ENCODE data around the gene NFKB2. TPM values are rescaled to one million over a fixed set of nuclear protein-coding genes. Genes with fewer than 3 reads are reported as not detected.

The NFKB2 gene
- total and polyA plus RNA-seq, 2 of the 8 experiments (the other 6 are each of a cell fraction or from before 2014, with no cell fraction given), result 20.4 to 31.4 TPM

DNA sequence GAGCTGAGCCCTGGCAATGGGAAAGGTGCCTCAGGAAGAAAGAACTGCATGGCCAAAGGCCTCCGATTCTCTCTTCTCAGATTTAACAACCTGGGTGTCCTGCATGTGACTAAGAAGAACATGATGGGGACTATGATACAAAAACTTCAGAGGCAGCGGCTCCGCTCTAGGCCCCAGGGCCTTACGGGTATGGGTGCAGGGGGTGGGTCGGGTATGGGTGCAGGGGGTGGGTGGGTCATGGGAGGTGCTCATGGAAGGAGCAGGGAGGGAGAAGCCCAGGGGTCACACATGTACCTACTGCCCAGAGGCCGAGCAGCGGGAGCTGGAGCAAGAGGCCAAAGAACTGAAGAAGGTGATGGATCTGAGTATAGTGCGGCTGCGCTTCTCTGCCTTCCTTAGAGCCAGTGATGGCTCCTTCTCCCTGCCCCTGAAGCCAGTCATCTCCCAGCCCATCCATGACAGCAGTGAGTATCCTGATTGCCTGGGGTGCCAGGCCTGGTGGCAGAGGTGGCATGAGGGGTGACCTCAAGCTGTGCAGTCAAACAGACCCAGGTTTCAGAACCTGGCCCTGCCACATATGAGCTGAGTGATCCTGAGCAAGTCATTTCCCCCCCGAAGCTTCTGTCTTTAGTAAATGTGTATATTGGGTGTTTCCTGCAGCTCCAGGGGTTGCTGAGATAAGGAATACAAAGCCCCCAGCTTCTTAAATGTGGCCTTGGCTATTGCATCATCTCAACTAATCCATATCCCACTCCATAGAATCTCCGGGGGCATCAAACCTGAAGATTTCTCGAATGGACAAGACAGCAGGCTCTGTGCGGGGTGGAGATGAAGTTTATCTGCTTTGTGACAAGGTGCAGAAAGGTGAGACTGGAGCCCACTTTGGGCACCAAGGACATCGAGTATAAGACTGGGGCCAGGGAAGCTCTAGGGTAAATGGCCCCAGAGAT, 2.0 kb downstream of the NFKB2 start:
- Histone ChIP-seq H3K79me2 (ENCODE audit: control insufficient read depth in 1 of 2, insufficient read depth in 2 of 2, low read length in 2 of 2) (no peaks in the 10 kb centered on the region), H3K9me3 (ENCODE audit: insufficient read depth in 2 of 2, low read depth in 1 of 2, low read length in 1 of 2) (no peaks in the 10 kb centered on the region), H3K27me3 (replicated peaks in 1 of 4; ENCODE audit: control insufficient read depth in 3 of 4, extremely low read depth in 1 of 4, insufficient read depth in 3 of 4, low read length in 3 of 4) (peaks cover 0 to 23% (median 18%) of the 10 kb centered on the region in 4 experiments; a peak in 6 of 7 replicates), H3K9ac (replicated peaks in 1 of 4; ENCODE audit: extremely low read depth in 1 of 4, low read depth in 3 of 4, low read length in 3 of 4) (no peak overlapping the region), H3K4ac (replicated peaks; ENCODE audit: insufficient read length, low read depth, low read length) (no peak overlapping the region), H3K4me3 (ENCODE audit: extremely low read depth in 1 of 4, insufficient read depth in 2 of 4, low read depth in 3 of 4, low read length in 4 of 4) (no peak overlapping the region), H3K4me1 (replicated peaks in 1 of 4; ENCODE audit: control insufficient read depth in 3 of 4, insufficient read depth in 4 of 4, low read length in 3 of 4) (peaks cover 0 to 21% (median 14%) of the 10 kb centered on the region in 4 experiments; a peak in 6 of 7 replicates), H2AFZ (ENCODE audit: low read length) (no peak overlapping the region), H4K8ac (ENCODE audit: extremely low read depth, insufficient read depth, low read length) (no peak overlapping the region), H4K5ac (ENCODE audit: insufficient read length, low read depth, low read length) (no peak overlapping the region), H2AK5ac (ENCODE audit: low read depth, low read length) (no peak overlapping the region), H3K56ac (replicated peaks; ENCODE audit: insufficient read length, low read depth, low read length) (no peak overlapping the region), H2BK120ac (replicated peaks; ENCODE audit: low read depth, low read length) (no peak overlapping the region), H3K4me2 (ENCODE audit: insufficient read depth in 1 of 2, low read depth in 2 of 2, low read length in 2 of 2) (no peak overlapping the region; a peak in 1 of 4 replicates), H3K14ac (ENCODE audit: insufficient read length) (no peak overlapping the region), H2BK20ac (ENCODE audit: low read length) (no peak overlapping the region), H3K79me1 (ENCODE audit: low read depth, low read length) (no peaks in the 10 kb centered on the region), H3K18ac (ENCODE audit: extremely low read depth, low read length) (no peak overlapping the region), H3K23ac (ENCODE audit: insufficient read length) (no peak overlapping the region), H3K36me3 (ENCODE audit: control insufficient read depth in 2 of 4, insufficient read depth in 4 of 4, low read length in 3 of 4) (peaks cover 2 to 13% (median 8%) of the 10 kb centered on the region in 4 experiments; a peak in 6 of 8 replicates), H4K20me1 (replicated peaks in 1 of 2; ENCODE audit: control insufficient read depth in 1 of 2, insufficient read depth in 2 of 2, low read length in 2 of 2) (peaks cover 6 to 12% of the 10 kb centered on the region in 2 experiments), H2BK12ac (ENCODE audit: low read depth, low read length) (no peak overlapping the region), H4K91ac (replicated peaks; ENCODE audit: insufficient read length, low read length) (no peak overlapping the region), H3K23me2 (ENCODE audit: low read depth, low read length) (peaks cover 13% of the 10 kb centered on the region), H2BK5ac (ENCODE audit: low read depth, low read length) (no peak overlapping the region), H2BK15ac (ENCODE audit: low read length) (no peak overlapping the region), H3K27ac (ENCODE audit: low read depth, low read length) (no peak overlapping the region)
- TF ChIP-seq SP4 (IDR thresholded peaks at IDR 0.05; ENCODE audit: low read length), result no peak
- TF ChIP-seq GTF2F1 (IDR thresholded peaks at IDR 0.05; ENCODE audit: borderline replicate concordance, low read depth, low read length), result no peak
- TF ChIP-seq POLR2A (IDR thresholded peaks at IDR 0.05; ENCODE audit: control extremely low read depth in 1 of 2, low read depth in 2 of 2, low read length in 2 of 2), result no peak
- 94% methylated on average over 14 of the region's 14 CpGs; no CpG with 5 or more reads in 1 of the 2 experiments for WGBS, 2 experiments (ENCODE audit: extremely low coverage in 1 of 2, insufficient coverage in 1 of 2, insufficient read length in 1 of 2, insufficient replicate concordance in 2 of 2, low coverage in 1 of 2, low lambda C conversion rate in 2 of 2, missing lambda C conversion rate in 1 of 2)
- FAIRE-seq (no peak), DNase-seq (ENCODE audit: low read depth in 1 of 2, low spot score in 2 of 2) (no peak)
- ChIA-PET CTCF (ENCODE audit: partially characterized antibody) (interaction anchor here (0.9 to 16.4 kb wide), 20 partner anchors 7 to 265 kb away, joined by 3 to 357 read pairs (median 6); partner anchors contain the start of genes C10orf95, CUEDC2, ELOVL3 and FBXL15), POLR2A (ENCODE audit: partially characterized antibody) (interaction anchor here (0.8 to 6.1 kb wide), 7 partner anchors 8 to 265 kb away, joined by 3 to 38 read pairs (median 6); partner anchors contain the start of genes CUEDC2 and FBXL15)
